Astrocyte of the cerebellum (primary cell): Measurements from ENCODE around the gene ZER1.

Experiments used
- DNase-seq: peaks from one replicate; pipeline ENCODE4 v3.0.0-alpha.2; 2011; ENCODE audit warnings: low read depth
- H3K4me3 ChIP-seq: 2 replicates; pipeline ENCODE4 v1.5.1; 2011; ENCODE audit warnings: mild to moderate bottlenecking, low read depth, low read length, moderate library complexity
- in situ Hi-C: cut with HindIII; loops from 2 replicates; pipeline ENCODE4 v1.10.0; 2017; ENCODE audit warnings: low sequenced_read_pairs
- TF ChIP-seq, protein P1 (sequence below): IDR thresholded peaks from 2 replicates; pipeline ENCODE4 v1.5.1; 2012; ENCODE audit warnings: low read length, low read depth, moderate library complexity, mild to moderate bottlenecking; ENCODE audit errors: missing control alignments

Gene ZER1

DNA sequence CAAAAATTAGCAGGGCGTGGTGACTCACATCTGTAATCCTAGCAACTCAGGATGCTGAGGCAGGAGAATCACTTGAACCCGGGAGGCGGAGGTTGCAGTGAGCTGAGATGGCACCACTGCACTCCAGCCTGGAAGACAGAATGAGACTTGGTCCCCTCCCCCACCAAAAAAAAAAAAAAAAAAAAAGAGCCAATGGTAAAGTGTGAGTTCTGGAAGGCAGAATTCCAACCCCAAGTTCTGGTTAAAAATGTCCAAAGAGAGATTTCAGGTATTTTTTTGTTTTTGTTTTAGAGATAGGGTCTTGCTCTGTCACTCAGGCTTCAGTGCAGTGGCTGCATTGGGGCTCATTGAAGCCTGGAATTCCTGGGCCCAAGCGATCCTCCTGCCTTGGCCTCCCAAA, 84.3 kb downstream of the ZER1 start:
- in situ Hi-C loops, result no loop called here
- DNase-seq, result no peak
- H3K4me3 ChIP-seq, result no peak overlapping the region
- TF ChIP-seq, protein P1, sequence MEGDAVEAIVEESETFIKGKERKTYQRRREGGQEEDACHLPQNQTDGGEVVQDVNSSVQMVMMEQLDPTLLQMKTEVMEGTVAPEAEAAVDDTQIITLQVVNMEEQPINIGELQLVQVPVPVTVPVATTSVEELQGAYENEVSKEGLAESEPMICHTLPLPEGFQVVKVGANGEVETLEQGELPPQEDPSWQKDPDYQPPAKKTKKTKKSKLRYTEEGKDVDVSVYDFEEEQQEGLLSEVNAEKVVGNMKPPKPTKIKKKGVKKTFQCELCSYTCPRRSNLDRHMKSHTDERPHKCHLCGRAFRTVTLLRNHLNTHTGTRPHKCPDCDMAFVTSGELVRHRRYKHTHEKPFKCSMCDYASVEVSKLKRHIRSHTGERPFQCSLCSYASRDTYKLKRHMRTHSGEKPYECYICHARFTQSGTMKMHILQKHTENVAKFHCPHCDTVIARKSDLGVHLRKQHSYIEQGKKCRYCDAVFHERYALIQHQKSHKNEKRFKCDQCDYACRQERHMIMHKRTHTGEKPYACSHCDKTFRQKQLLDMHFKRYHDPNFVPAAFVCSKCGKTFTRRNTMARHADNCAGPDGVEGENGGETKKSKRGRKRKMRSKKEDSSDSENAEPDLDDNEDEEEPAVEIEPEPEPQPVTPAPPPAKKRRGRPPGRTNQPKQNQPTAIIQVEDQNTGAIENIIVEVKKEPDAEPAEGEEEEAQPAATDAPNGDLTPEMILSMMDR, result no peak

GRCh38 chr9:128685636-128686489, 85.9 kb downstream of the ZER1 start:
- TF ChIP-seq, protein P1, result no peak
- H3K4me3 ChIP-seq, result no peak overlapping the region
- no peak for DNase-seq
- in situ Hi-C loops, result no loop called here

DNA sequence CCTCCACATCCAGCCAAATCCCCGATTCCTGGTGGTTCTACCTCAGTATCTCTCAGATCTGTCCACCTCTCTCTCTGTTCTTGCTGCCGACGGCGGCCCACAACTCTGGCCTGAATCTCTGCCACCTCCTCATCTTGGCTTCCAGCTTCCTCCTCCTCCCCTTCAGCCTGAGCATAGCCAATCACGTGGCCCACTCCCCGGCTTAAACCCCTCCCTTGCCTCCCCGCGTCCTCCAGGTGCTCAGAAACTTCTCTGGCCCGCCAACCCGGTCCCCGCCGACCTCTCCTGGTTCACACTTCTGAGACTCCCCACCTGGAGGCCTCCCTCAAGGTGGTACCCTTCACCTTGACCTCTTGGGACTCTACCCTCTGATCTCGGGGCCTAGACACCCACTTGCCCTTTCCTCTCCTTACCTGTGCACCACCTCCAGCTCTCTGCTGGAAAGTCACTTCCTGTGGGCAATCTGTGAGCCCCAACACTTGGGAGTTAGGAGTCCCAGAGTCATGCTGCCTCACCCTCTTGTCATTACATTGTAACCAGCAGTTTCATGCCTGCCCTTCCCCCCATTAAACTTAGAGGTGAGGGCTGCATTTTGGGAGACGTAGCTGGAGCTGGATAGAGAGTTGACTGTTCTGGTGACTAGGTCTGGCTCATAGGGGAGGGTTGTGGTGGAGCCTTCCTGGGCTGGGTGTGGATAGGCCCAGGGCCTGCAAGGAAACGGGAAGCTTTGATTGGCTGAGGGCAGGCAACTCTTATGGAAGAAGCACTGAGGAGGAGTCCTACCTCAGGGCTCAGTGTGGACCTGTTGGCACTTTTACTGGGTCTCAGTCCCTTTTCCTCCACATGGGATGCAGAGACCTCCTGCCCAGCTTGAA, 87.2 kb downstream of the ZER1 start:
- in situ Hi-C loops, result no loop called here
- TF ChIP-seq, protein P1, result no peak

DNA sequence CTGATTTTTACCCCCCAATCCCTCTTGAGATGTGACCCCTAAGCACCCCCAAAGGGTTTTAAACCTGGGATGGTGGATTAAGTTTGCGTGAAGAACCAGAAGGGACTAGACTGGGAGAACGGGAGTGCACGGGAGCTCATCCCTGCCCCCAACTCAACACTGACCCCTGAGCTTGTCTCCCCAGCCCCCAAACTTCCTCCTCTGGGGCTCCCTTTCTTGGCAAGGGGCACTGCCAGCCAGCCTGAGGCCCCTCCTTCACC, 87.7 kb downstream of the ZER1 start:
- TF ChIP-seq, protein P1, result no peak
- DNase-seq, result no peak
- H3K4me3 ChIP-seq, result peak overlapping the region; percentile 56
- in situ Hi-C loops, result no loop called here

More for the DNA sequence above, 87.2 kb downstream of the ZER1 start:
- peak overlapping the region; percentile 56 for H3K4me3 ChIP-seq
- DNase-seq, result peak; percentile 37

GRCh38 chr9:128683340-128684064, 88.2 kb downstream of the ZER1 start:
- TF ChIP-seq, protein P1, result no peak
- H3K4me3 ChIP-seq, result peak overlapping the region; percentile 56
- no peak for DNase-seq
- in situ Hi-C loops, result no loop called here
